Dedifferentiated amniotic fluid mesenchymal stem cell (primary cell): Measurements from ENCODE around the gene CCDC74A.
"Not testable (repeated sequence)": the region's sequence is repeated elsewhere in the genome, so short reads cannot be mapped to it uniquely, and the experiment has no call there.

Source experiments
- DNase-seq: peaks from one replicate; pipeline ENCODE4 v3.0.0-alpha.2; 2016; ENCODE audit errors: extremely low spot score

Gene CCDC74A

GRCh38 chr2:131528981-131529863 is 1.5 kb downstream of the CCDC74A start:
- DNase-seq: not testable (repeated sequence)

GRCh38 chr2:131529864-131530445 is 2.3 kb downstream of the CCDC74A start:
- DNase-seq: not testable (repeated sequence)

GRCh38 chr2:131530626-131531344 is 3.1 kb downstream of the CCDC74A start:
- DNase-seq: not testable (repeated sequence)

- DNase-seq: not testable (repeated sequence)
Measured at GRCh38 chr2:131531547-131532185, 4.0 kb downstream of the CCDC74A start.

GRCh38 chr2:131532723-131533608 is 5.3 kb downstream of the CCDC74A start:
- DNase-seq: not testable (repeated sequence)

- not testable (repeated sequence) for DNase-seq
Measured at GRCh38 chr2:131533609-131534316, 6.1 kb downstream of the CCDC74A start.

GRCh38 chr2:131534317-131534672 is 6.6 kb downstream of the CCDC74A start:
- DNase-seq: not testable (repeated sequence)

GRCh38 chr2:131534965-131535364 is 7.3 kb downstream of the CCDC74A start:
- not testable (repeated sequence) for DNase-seq

- no peak for DNase-seq
Measured at GRCh38 chr2:131535526-131535925, 7.8 kb downstream of the CCDC74A start.

- not testable (repeated sequence) for DNase-seq
Measured at GRCh38 chr2:131535951-131536826, 8.5 kb downstream of the CCDC74A start.

- DNase-seq: not testable (repeated sequence)
Measured at GRCh38 chr2:131536841-131537240, 9.2 kb downstream of the CCDC74A start.

GRCh38 chr2:131538856-131539255 is 11.2 kb downstream of the CCDC74A start:
- DNase-seq: not testable (repeated sequence)

- no peak for DNase-seq
Measured at GRCh38 chr2:131542438-131543384, 15.0 kb downstream of the CCDC74A start.

- DNase-seq: no peak
Measured at GRCh38 chr2:131543385-131543891, 15.8 kb downstream of the CCDC74A start.

- DNase-seq: not testable (repeated sequence)
Measured at GRCh38 chr2:131544006-131544812, 16.5 kb downstream of the CCDC74A start.

GRCh38 chr2:131544813-131545165 is 17.1 kb downstream of the CCDC74A start:
- not testable (repeated sequence) for DNase-seq

- DNase-seq: no peak
Measured at GRCh38 chr2:131552871-131553270, 25.2 kb downstream of the CCDC74A start.
